GM12874 (cell line): Measurements from ENCODE around the gene GNLY.

Experiments used
- TF ChIP-seq, protein P1 (sequence below): IDR thresholded peaks from 2 replicates; pipeline ENCODE4 v1.5.1; 2011; ENCODE audit warnings: low read depth, mild to moderate bottlenecking, control low read depth, low read length, moderate library complexity; ENCODE audit not compliant: insufficient read depth

The GNLY gene

DNA sequence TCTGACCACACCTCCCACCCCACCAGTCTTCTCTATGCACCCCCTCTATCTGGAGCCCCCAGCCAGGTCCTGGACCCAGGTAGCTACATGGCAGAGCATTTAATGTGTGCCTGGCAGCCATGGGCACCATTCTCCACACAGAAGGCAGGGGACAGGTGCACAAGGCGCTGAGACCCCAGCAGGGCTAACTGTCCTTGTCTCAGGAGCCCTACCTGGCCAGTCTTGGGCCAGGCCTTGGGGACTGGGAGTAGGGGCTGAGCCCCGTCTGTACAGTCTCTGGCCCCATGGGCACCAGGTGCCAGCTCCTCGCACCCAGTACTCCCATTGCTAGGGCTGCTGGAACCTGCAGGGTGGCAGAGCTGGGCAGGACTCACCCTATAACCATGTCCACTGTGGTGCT is 2.9 kb downstream of the GNLY start:
- TF ChIP-seq, protein P1, sequence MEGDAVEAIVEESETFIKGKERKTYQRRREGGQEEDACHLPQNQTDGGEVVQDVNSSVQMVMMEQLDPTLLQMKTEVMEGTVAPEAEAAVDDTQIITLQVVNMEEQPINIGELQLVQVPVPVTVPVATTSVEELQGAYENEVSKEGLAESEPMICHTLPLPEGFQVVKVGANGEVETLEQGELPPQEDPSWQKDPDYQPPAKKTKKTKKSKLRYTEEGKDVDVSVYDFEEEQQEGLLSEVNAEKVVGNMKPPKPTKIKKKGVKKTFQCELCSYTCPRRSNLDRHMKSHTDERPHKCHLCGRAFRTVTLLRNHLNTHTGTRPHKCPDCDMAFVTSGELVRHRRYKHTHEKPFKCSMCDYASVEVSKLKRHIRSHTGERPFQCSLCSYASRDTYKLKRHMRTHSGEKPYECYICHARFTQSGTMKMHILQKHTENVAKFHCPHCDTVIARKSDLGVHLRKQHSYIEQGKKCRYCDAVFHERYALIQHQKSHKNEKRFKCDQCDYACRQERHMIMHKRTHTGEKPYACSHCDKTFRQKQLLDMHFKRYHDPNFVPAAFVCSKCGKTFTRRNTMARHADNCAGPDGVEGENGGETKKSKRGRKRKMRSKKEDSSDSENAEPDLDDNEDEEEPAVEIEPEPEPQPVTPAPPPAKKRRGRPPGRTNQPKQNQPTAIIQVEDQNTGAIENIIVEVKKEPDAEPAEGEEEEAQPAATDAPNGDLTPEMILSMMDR, result no peak

DNA sequence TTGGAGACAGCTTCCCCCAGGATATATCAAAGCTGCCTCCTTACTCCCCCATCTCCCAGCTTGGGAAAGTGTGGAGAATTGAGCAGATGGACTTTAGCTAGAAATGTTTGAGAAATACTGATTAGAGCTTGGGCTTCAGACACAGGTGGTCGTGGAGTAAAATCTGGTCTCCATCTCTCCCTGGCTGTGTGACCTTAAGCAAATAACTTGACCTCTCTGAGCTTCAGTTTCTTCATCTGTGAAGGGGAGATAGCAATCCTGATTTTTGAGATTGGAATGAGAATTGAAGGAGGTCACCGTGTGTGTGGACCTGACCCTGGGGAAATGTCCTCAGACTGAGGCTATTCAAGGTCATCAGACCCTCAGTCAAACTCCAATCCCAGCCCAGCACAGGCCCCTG is 3.6 kb downstream of the GNLY start:
- TF ChIP-seq, protein P1, result no peak

DNA sequence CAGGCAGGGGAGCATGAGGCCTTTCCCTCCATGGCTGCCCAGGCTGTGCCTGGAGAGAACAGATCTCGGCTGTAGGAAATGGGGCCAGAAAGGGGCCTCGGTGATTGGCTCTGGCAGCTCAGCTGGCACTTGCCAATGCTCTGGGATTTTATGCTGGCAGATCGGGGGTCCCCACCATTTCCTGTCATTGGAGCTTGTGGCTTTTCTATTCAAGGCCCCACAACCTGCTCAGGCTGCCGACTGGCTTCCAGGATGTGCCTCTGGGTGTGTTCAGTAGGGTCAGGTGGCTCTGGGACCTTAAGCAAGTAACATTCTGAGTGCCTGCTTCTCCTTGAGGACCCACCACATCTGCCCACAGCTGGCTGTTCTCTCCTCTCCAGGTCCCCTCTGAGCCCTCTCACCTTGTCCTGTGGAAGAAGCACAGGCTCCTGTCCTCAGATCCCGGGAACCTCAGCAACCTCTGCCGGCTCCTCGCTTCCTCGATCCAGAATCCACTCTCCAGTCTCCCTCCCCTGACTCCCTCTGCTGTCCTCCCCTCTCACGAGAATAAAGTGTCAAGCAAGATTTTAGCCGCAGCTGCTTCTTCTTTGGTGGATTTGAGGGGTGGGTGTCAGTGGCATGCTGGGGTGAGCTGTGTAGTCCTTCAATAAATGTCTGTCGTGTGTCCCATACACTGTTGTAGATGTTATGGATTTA is 4.2 kb downstream of the GNLY start:
- TF ChIP-seq, protein P1, result no peak

DNA sequence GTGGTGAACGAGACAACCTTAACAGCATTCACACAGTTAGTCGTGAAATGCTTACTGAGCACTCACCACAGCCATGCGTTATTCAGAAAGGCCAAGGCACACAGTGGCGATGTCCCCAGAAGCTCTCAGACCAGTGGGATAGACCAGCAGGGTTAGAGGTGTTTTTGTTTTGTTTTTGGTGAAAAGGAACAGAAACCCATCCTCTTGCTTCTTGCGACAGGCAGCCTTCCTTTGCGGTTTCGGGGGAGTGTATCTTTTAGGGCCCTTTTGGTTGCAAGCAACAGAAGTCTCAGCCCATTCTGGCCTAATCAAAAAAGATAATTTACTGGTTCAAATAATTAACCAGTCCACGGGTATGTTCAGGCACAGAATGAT is 4.7 kb downstream of the GNLY start:
- TF ChIP-seq, protein P1, result no peak

DNA sequence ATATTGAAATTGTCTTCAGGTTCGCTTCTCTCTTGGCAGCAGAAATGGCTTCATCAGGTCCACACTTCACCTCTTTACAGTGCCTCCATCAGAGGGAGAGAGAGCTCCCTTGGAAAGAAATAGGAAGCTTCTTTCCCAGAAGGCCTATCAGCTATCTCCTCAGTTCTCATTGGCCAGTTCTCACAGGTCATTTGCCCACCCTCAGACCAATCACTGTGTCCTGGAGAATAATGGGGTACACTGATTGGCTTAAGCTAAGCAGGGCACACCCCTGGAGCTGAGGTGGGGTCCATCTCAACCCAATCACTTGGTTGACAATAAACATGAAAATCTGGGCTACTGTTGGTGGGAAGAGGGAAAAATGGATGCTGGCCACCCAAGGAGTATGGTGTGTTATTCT is 5.2 kb downstream of the GNLY start:
- TF ChIP-seq, protein P1, result no peak

DNA sequence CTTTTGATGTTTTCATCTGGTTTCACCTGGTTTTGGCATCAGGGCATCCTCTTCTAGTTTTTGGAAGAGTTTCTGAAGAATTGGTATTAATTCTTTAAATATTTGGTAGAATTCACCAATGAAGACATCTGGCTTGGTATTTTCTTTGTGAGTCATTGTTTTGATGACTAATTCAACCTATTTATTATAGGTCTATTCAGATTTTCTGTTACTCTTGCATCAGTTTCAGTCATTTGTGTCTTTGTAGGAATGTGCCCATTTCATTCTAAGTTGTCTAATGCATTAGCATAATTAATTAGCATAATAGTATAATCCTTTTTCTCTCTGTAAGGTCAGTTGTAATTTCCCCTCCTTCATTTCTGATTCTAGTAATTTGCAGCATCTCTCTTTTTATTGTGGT is 8.0 kb downstream of the GNLY start:
- TF ChIP-seq, protein P1, result no peak

DNA sequence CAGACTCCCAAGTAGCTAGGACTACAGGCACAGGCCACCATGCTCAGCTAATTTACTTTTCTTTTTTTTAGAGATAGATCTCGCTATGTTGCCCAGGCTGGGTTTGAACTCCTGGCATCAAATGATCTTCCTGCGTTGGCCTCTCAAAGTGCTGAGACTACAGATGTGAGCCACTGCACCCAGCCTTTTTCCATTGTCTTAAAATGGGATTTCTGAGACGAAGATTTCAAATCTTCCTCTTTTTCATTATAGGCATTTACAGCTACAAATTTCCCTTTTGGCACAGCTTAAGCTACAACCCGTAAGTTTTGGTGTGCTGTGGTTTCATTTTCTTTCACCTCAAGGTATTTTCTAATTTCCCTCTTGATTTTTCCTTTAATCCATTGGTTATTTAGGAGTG is 8.6 kb downstream of the GNLY start:
- TF ChIP-seq, protein P1, result no peak
